ENCODE data around the gene MLLT1.
"Not testable (repeated sequence)": the region's sequence is repeated elsewhere in the genome, so short reads cannot be mapped to it uniquely, and the experiment has no call there.

DNA sequence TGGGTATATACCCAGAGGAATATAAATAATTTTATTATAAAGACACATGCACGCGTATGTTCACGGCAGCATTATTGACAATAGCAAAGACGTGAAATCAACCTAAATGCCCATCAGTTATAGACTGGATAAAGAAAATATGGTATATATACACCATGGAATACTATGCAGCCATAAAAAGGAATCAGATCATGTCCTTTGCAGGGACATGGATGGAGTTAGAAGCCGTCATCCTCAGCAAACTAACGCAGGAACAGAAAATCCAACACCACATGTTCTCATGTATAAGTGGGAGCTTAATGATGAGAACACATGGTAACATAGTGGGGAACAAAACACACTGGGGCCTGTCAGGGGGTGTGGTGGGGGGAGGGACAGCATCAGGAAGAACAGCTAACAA lies 2.6 kb upstream of the MLLT1 start:
- TF ChIP-seq, protein P1, sequence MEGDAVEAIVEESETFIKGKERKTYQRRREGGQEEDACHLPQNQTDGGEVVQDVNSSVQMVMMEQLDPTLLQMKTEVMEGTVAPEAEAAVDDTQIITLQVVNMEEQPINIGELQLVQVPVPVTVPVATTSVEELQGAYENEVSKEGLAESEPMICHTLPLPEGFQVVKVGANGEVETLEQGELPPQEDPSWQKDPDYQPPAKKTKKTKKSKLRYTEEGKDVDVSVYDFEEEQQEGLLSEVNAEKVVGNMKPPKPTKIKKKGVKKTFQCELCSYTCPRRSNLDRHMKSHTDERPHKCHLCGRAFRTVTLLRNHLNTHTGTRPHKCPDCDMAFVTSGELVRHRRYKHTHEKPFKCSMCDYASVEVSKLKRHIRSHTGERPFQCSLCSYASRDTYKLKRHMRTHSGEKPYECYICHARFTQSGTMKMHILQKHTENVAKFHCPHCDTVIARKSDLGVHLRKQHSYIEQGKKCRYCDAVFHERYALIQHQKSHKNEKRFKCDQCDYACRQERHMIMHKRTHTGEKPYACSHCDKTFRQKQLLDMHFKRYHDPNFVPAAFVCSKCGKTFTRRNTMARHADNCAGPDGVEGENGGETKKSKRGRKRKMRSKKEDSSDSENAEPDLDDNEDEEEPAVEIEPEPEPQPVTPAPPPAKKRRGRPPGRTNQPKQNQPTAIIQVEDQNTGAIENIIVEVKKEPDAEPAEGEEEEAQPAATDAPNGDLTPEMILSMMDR (IDR thresholded peaks at IDR 0.05) = not testable (repeated sequence)
- TF ChIP-seq POLR2A (IDR thresholded peaks at IDR 0.05) = not testable (repeated sequence)
